HepG2 (cell line): ENCODE measurements around the gene ASPM. TPM values are rescaled to one million over a fixed set of nuclear protein-coding genes. Genes with fewer than 3 reads are reported as not detected.
A peak's percentile ranks its signal among the peaks of the same experiment; 100 is the strongest.

ENCODE experiments used
- ATAC-seq: fragments of 200-7000 bp; cut with Tn5 transposase; 3 replicates; pipeline ENCODE4 v1.9.1; 2020; ENCODE audit warnings: mild to moderate bottlenecking, moderate library complexity
- BruUV-seq: library from RNA; stranded (reverse); fragments of 400-500 nt; replicated peaks from 2 replicates; lab custom pipeline; 2021; lab: Mats Ljungman, UMichigan
- CTCF ChIA-PET: fragments of 300-600 bp; formaldehyde crosslinking; extraction: SDS; loops from one replicate; lab custom pipeline; 2021; ENCODE audit warnings: low total read pairs, inconsistent platforms, low intra/inter-chr PET ratio; lab: Yijun Ruan, JAX
- POLR2A ChIA-PET: fragments of 350-600 bp; sonication (Branson Sonifier 250); formaldehyde crosslinking; loops from one replicate; lab custom pipeline; 2020; ENCODE audit warnings: antibody characterized with exemption, inconsistent platforms; lab: Yijun Ruan, JAX
- DNase-seq: peaks from one replicate; pipeline ENCODE4 v3.0.0-alpha.2; 2015; ENCODE audit warnings: low spot score
- FAIRE-seq: peaks from 3 replicates; lab custom pipeline; 2011; peaks lifted over from hg19 to GRCh38; lab: Jason Lieb, UNC
- H2AFZ ChIP-seq: one replicate; pipeline ENCODE4 v1.6.1; 2011; ENCODE audit warnings: low read length, inconsistent platforms
- H3K27ac ChIP-seq: fragments of 300-600 bp; 3 replicates; pipeline ENCODE4 v1.8.0; 2011; ENCODE audit warnings: mixed run types, mild to moderate bottlenecking, mixed read lengths, low read length, inconsistent platforms; ENCODE audit not compliant: insufficient read depth; ENCODE audit errors: extremely low read length
- H3K27me3 ChIP-seq, 2 experiments: fragments of 200-600 bp in 1 of 2; 2 replicates in 1 of 2; 3 replicates in 1 of 2; pipeline versions ENCODE4 v1.6.0 to v1.8.0; 2011; ENCODE audit warnings: low read length in 2 of 2, mild to moderate bottlenecking in 2 of 2, moderate library complexity in 2 of 2, inconsistent platforms in 1 of 2; ENCODE audit not compliant: insufficient read depth in 2 of 2, control insufficient read depth in 1 of 2
- H3K36me3 ChIP-seq, 2 experiments: fragments of 200-600 bp in 1 of 2; replicated peaks in 1 of 2; 2 replicates in 1 of 2; 3 replicates in 1 of 2; pipeline versions ENCODE4 v1.5.1 to v1.8.0; 2011; ENCODE audit warnings: low read length in 2 of 2, inconsistent platforms in 1 of 2; ENCODE audit not compliant: insufficient read depth in 2 of 2, control insufficient read depth in 1 of 2
- H3K4me1 ChIP-seq: 2 replicates; pipeline ENCODE4 v1.5.1; 2012; ENCODE audit warnings: low read length, inconsistent platforms; ENCODE audit not compliant: insufficient read depth
- H3K4me2 ChIP-seq: 2 replicates; pipeline ENCODE4 v1.6.0; 2011; ENCODE audit warnings: low read depth, low read length, inconsistent platforms
- H3K4me3 ChIP-seq, 3 experiments: fragments of 200-600 bp in 1 of 3; sonication (generic), shearing (Covaris generic) in 1 of 3; replicated peaks in 1 of 3; 2 replicates each; pipeline ENCODE4 v1.5.1; 2011 to 2016; ENCODE audit warnings: low read length in 3 of 3, inconsistent platforms in 2 of 3, low read depth in 2 of 3, mild to moderate bottlenecking in 2 of 3, control low read depth in 1 of 3, mixed read lengths in 1 of 3; ENCODE audit not compliant: insufficient read depth in 1 of 3
- H3K79me2 ChIP-seq: one replicate; pipeline ENCODE4 v1.6.1; 2011; ENCODE audit warnings: low read length, inconsistent platforms; ENCODE audit not compliant: insufficient read depth
- H3K9ac ChIP-seq: 2 replicates; pipeline ENCODE4 v1.6.0; 2011; ENCODE audit warnings: mild to moderate bottlenecking, low read depth, low read length, inconsistent platforms; ENCODE audit not compliant: insufficient read depth
- H3K9me3 ChIP-seq: 2 replicates; pipeline ENCODE4 v1.5.1; 2012; ENCODE audit warnings: mild to moderate bottlenecking, low read length
- H4K20me1 ChIP-seq: 2 replicates; pipeline ENCODE4 v1.6.0; 2011; ENCODE audit warnings: inconsistent platforms, mild to moderate bottlenecking, low read length, moderate library complexity; ENCODE audit not compliant: insufficient read depth
- ATF7 ChIP-seq, 2 experiments: fragments of 450-650 bp in 1 of 2; sonication (generic) in 1 of 2; formaldehyde crosslinking in 1 of 2; IDR thresholded peaks; 2 replicates each; pipeline versions ENCODE4 v1.4.0 to v1.6.1; 2016 to 2020; ENCODE audit warnings: antibody characterized with exemption in 1 of 2, mild to moderate bottlenecking in 1 of 2, missing genetic modification reagents in 1 of 2
- ATM ChIP-seq: fragments of 450-650 bp; IDR thresholded peaks from 2 replicates; pipeline ENCODE4 v1.7.1; 2017; ENCODE audit warnings: mild to moderate bottlenecking, borderline replicate concordance
- POGZ ChIP-seq: sonication (generic); formaldehyde crosslinking; IDR thresholded peaks from 2 replicates; pipeline ENCODE4 v1.4.0; 2020; ENCODE audit warnings: mild to moderate bottlenecking, missing genetic modification reagents
- SP4 ChIP-seq: sonication (generic); formaldehyde crosslinking; IDR thresholded peaks from 2 replicates; pipeline ENCODE4 v1.8.1; 2023; ENCODE audit warnings: mild to moderate bottlenecking, missing genetic modification reagents
- ZMAT3 ChIP-seq: sonication (generic); formaldehyde crosslinking; conservative IDR thresholded peaks from 2 replicates; pipeline ENCODE4 v1.7.0; 2021; ENCODE audit warnings: missing genetic modification reagents
- WGBS: methylation state at CpG from one replicate; pipeline ENCODE4 v1.1.6; 2017; ENCODE audit warnings: low lambda C conversion rate; 5-methylcytosine and 5-hydroxymethylcytosine counted together
- in situ Hi-C: cut with HindIII; loops from 2 replicates; pipeline ENCODE4 v1.10.0; 2017; ENCODE audit warnings: low pct_unique_long_range_greater_than_20kb; ENCODE audit not compliant: extremely low pct_ligation_motif_present
- intact Hi-C: fragments of 100-400 bp; cut with micrococcal nuclease; formaldehyde crosslinking; loops from one replicate; pipeline ENCODE4 v1.10.0; 2022; ENCODE audit not compliant: unreplicated experiment
- polyA plus RNA-seq, 8 experiments: library from polyadenylated mRNA; depleted of rRNA in 3 of 8; stranded (reverse) in 7 of 8; unstranded in 1 of 8; fragments of >200 nt; fragmentation: Illumina TruSeq in 4 of 8; extraction: Trizol in 4 of 8; gene quantifications; 2 replicates each; pipeline versions ENCODE4 v1.2.1 to v1.2.3, GENCODE V29; 2011 to 2016; ENCODE audit warnings: low read depth in 4 of 8, missing spikeins in 1 of 8, mixed read lengths in 1 of 8; ENCODE audit not compliant: insufficient read depth in 1 of 8
- total RNA-seq, 5 experiments: library from RNA; depleted of rRNA; stranded (reverse); fragments of >200 nt; fragmentation: Illumina TruSeq; extraction: Trizol; gene quantifications; 2 replicates each; pipeline ENCODE4 v1.2.3, GENCODE V29; 2016; ENCODE audit warnings: low read depth in 1 of 5
- TF ChIP-seq, protein P1 (sequence below), 2 experiments: fragments of 450-650 bp in 1 of 2; sonication (generic) in 1 of 2; formaldehyde crosslinking in 1 of 2; IDR thresholded peaks; 2 replicates each; pipeline versions ENCODE4 v1.6.1 to v1.8.0; 2016 to 2022; ENCODE audit warnings: antibody characterized with exemption in 1 of 2, mild to moderate bottlenecking in 1 of 2, missing genetic modification reagents in 1 of 2
- TF ChIP-seq, protein P2 (sequence below): sonication (generic); IDR thresholded peaks from 2 replicates; pipeline ENCODE4 v1.6.1; 2016; ENCODE audit warnings: low read depth, borderline replicate concordance

ASPM gene
- total and polyA plus RNA-seq, 2 of the 13 experiments (the other 11 are each of a cell fraction or from before 2014, with no cell fraction given), result 7.7 to 29.1 TPM

DNA sequence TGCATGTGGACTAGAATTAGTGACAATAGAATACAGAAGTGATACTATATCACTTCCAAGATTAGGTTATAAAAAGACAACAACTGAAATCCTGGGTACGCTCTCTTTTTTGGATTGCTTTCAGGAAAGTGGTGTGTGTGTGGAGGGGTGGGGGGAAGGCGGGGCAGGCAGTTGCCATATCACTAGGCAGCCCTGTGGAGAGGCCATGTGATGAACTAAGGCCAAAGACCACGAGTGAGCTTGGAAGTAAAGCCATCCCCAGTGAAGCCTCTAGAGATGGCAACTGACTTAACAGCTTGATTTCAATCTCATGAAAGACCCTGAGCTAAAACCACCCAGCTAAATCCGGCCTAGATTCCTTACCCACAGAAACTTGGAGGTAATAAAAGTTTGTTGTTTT lies 6.2 kb upstream of the ASPM start:
- H3K27ac ChIP-seq, result no peak overlapping the region
- in situ Hi-C loops (no loop called here), intact Hi-C loops (no loop called here)
- POLR2A ChIA-PET, result no interaction called here
- no peak overlapping the region for H3K9ac ChIP-seq
- H4K20me1 ChIP-seq, result no peaks in the 10 kb centered on the region
- BruUV-seq, result no TSS peak
- H2AFZ ChIP-seq, result no peak overlapping the region
- ATAC-seq (peak; percentile 76), DNase-seq (peak; percentile 12), FAIRE-seq (no peak)
- CTCF ChIA-PET, result no interaction called here
- H3K4me3 ChIP-seq, result no peak overlapping the region
- H3K27me3 ChIP-seq, result no peaks in the 10 kb centered on the region
- TF ChIP-seq POGZ (CRISPR knock-in tag) (0 out of 2 replicates have a peak, but pooled peaks have one; percentile 45), ATM (no peak)
- no peaks in the 10 kb centered on the region for H3K9me3 ChIP-seq
- 55% methylated on average over 4 of the region's 4 CpGs for WGBS
- H3K79me2 ChIP-seq, result no peaks in the 10 kb centered on the region
- H3K4me1 ChIP-seq, result peaks cover 35% of the 10 kb centered on the region
- H3K36me3 ChIP-seq, result no peaks in the 10 kb centered on the region
- peak overlapping the region; percentile 15; the same call in 1 of the 2 replicates for H3K4me2 ChIP-seq

DNA sequence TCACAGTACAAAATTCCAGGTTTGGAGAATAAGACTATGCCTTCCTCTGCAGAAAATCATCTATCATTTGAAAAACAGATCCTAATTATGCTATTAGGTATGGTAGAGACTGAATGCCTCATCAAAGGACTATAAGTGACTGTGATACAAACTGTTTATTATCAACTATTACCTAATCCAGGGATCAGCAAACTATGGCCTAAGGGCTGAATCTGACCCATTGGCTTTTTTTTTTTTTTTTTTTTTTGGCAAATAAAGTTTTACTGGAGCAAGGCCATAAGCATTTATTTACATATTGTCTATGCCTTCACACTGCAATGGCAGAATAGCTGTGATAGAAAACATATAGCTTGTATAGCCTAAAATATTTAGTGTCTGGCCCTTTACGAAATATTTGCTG lies 4.7 kb upstream of the ASPM start:
- no peaks in the 10 kb centered on the region for H4K20me1 ChIP-seq
- no peaks in the 10 kb centered on the region; a peak in 1 of 5 replicates for H3K27me3 ChIP-seq
- TF ChIP-seq ATF7 (IDR thresholded peaks at IDR 0.05) (no peak), ATF7 (CRISPR knock-in tag; IDR thresholded peaks at IDR 0.05) (no peak), ZMAT3 (CRISPR knock-in tag) (no peak), SP4 (CRISPR knock-in tag) (no peak)
- TF ChIP-seq, protein P1, sequence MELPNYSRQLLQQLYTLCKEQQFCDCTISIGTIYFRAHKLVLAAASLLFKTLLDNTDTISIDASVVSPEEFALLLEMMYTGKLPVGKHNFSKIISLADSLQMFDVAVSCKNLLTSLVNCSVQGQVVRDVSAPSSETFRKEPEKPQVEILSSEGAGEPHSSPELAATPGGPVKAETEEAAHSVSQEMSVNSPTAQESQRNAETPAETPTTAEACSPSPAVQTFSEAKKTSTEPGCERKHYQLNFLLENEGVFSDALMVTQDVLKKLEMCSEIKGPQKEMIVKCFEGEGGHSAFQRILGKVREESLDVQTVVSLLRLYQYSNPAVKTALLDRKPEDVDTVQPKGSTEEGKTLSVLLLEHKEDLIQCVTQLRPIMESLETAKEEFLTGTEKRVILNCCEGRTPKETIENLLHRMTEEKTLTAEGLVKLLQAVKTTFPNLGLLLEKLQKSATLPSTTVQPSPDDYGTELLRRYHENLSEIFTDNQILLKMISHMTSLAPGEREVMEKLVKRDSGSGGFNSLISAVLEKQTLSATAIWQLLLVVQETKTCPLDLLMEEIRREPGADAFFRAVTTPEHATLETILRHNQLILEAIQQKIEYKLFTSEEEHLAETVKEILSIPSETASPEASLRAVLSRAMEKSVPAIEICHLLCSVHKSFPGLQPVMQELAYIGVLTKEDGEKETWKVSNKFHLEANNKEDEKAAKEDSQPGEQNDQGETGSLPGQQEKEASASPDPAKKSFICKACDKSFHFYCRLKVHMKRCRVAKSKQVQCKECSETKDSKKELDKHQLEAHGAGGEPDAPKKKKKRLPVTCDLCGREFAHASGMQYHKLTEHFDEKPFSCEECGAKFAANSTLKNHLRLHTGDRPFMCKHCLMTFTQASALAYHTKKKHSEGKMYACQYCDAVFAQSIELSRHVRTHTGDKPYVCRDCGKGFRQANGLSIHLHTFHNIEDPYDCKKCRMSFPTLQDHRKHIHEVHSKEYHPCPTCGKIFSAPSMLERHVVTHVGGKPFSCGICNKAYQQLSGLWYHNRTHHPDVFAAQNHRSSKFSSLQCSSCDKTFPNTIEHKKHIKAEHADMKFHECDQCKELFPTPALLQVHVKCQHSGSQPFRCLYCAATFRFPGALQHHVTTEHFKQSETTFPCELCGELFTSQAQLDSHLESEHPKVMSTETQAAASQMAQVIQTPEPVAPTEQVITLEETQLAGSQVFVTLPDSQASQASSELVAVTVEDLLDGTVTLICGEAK (IDR thresholded peaks at IDR 0.05), result peak; percentile 59
- TF ChIP-seq, protein P1 (CRISPR knock-in tag; IDR thresholded peaks at IDR 0.05), result no peak
- TF ChIP-seq, protein P2, sequence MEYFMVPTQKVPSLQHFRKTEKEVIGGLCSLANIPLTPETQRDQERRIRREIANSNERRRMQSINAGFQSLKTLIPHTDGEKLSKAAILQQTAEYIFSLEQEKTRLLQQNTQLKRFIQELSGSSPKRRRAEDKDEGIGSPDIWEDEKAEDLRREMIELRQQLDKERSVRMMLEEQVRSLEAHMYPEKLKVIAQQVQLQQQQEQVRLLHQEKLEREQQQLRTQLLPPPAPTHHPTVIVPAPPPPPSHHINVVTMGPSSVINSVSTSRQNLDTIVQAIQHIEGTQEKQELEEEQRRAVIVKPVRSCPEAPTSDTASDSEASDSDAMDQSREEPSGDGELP, result no peak
- TF ChIP-seq, all 625 proteins: peak for 1
- no peak overlapping the region for H3K4me2 ChIP-seq
- in situ Hi-C loops (no loop called here), intact Hi-C loops (no loop called here)
- FAIRE-seq, result no peak
- peaks cover under 1% of the 10 kb centered on the region for H3K79me2 ChIP-seq
- ChIA-PET CTCF (no interaction called here), POLR2A (no interaction called here)
- ATAC-seq, result no peak
- no peak overlapping the region for H3K4me3 ChIP-seq
- DNase-seq, result no peak
- no peaks in the 10 kb centered on the region for H3K9me3 ChIP-seq
- H3K9ac ChIP-seq, result no peak overlapping the region
- no peak overlapping the region for H2AFZ ChIP-seq
- no peak overlapping the region for H3K27ac ChIP-seq
- WGBS, result 95% methylated on average over 1 of the region's 1 CpG
- no peaks in the 10 kb centered on the region for H3K36me3 ChIP-seq
- no TSS peak for BruUV-seq
- peaks cover 40% of the 10 kb centered on the region for H3K4me1 ChIP-seq
